Heart left ventricle (tissue), 11 donors: Measurements from ENCODE around the gene NXPH4. TPM values are rescaled to one million over a fixed set of nuclear protein-coding genes. Genes with fewer than 3 reads are reported as not detected.

ENCODE experiments used
- microRNA counts, 2 donors: library from miRNA; unstranded; fragments of <30 nt; microRNA quantifications; one replicate each; lab custom pipeline; 2016
- microRNA-seq, 4 donors: library from miRNA; unstranded; fragments of <30 nt; microRNA quantifications; one replicate each; pipeline versions ENCODE4 to v1.2.0, GENCODE V29; 2017 to 2020
- polyA plus RNA-seq, 2 donors: library from polyadenylated mRNA; stranded (reverse); fragments of 200-250 nt; gene quantifications; one replicate each; pipeline ENCODE4 v1.2.3, GENCODE V29; 2013
- total RNA-seq, 9 donors: library from RNA; depleted of rRNA in 2 of 9; stranded (reverse); fragments of >200 nt in 2 of 9; fragmentation: NEBNext Ultra II Directional in 3 of 9; extraction: Animal tissue kit (Norgen Biotek cat#: 25700) in 3 of 9; gene quantifications; one replicate each; pipeline versions ENCODE4 v1.1.0 to v1.2.4, GENCODE V29; 2016 to 2023
- donor health status: ischemic (EF 13 %, LVEDD 7.1; RV severe dilation, severe dysfunction).
- donor health status: healthy with polysubstance abuse.
- donor health status: DM: no; HTN: yes; CAD: no.
- donor health status: DM: no; HTN: no; CAD: no.
- donor health status: ischemic (EF 25% LVEDD 5.7; RV mildly dilated, moderate dysfunction).
- donor health status: healthy.
- donor health status: DM: yes; HTN: yes; CAD: no.
- donor health status: PGD.
- donor health status: nonischemic (EF 23%, LVEDD 6.1; RV moderate dilation, normal function).

The NXPH4 gene
- total and polyA plus RNA-seq, 11 donors: 1.3 to 8.0 (median 3.0) TPM

MicroRNAs encoded within 50 kb of the gene (microRNA counts, 767-probe panel; counts per million panel counts)
- microRNA hsa-miR-1228-3p (lab: Ali Mortazavi, UCI): 71.6 to 309 counts per million in 2 donors

Small RNA genes within 50 kb of the gene (microRNA-seq; reads per million reads assigned to microRNA genes)
- gene MIR1228: 1.1 to 2.3 (median 1.4) reads per million in 4 donors

Other genes with a start within 250 kb of the NXPH4 start
- 1 to 10 TPM; 2.7 to 4.5 (median 3.6) TPM for gene ZBTB39, start 210.2 kb upstream of the NXPH4 start, total RNA-seq
- 1 to 10 TPM; 1.5 to 2.6 TPM for gene ZBTB39, start 210.2 kb upstream of the NXPH4 start, polyA plus RNA-seq
- not detected for gene TAC3, start 200.3 kb upstream of the NXPH4 start, total RNA-seq
- gene TAC3, start 200.3 kb upstream of the NXPH4 start, polyA plus RNA-seq: not detected
- under 1 TPM in 3 of 9 donors, not detected in 6; 0.06 to 0.77 (median 0.45) TPM for gene MYO1A, start 166.7 kb upstream of the NXPH4 start, total RNA-seq
- gene MYO1A, start 166.7 kb upstream of the NXPH4 start, polyA plus RNA-seq: under 1 TPM in 1 of 2 donors, not detected in 1; 0.19 TPM
- 10 to 100 TPM in 1 of 9 donors, 1 to 10 TPM in 8; 1.7 to 12.0 (median 3.6) TPM for gene NEMP1, start 138.0 kb upstream of the NXPH4 start, total RNA-seq
- 1 to 10 TPM; 1.4 to 2.2 TPM for gene NEMP1, start 138.0 kb upstream of the NXPH4 start, polyA plus RNA-seq
- gene NAB2, start 127.7 kb upstream of the NXPH4 start, total RNA-seq: 10 to 100 TPM in 8 of 9 donors, 1 to 10 TPM in 1; 8.7 to 20.3 (median 11.8) TPM
- 10 to 100 TPM; 10.7 to 30.1 TPM for gene NAB2, start 127.7 kb upstream of the NXPH4 start, polyA plus RNA-seq
- 10 to 100 TPM; 31.6 to 87.7 (median 37.6) TPM for gene STAT6, start 105.4 kb upstream of the NXPH4 start, total RNA-seq
- 10 to 100 TPM; 39.6 to 41.0 TPM for gene STAT6, start 105.4 kb upstream of the NXPH4 start, polyA plus RNA-seq
- 100 to 1,000 TPM in 4 of 9 donors, 10 to 100 TPM in 5; 51.5 to 316 (median 71.1) TPM for gene LRP1, start 88.3 kb upstream of the NXPH4 start, total RNA-seq
- 10 to 100 TPM; 23.0 to 31.5 TPM for gene LRP1, start 88.3 kb upstream of the NXPH4 start, polyA plus RNA-seq
- gene LRP1-AS, start 69.2 kb upstream of the NXPH4 start, total RNA-seq: not detected
- not detected for gene LRP1-AS, start 69.2 kb upstream of the NXPH4 start, polyA plus RNA-seq
- gene SHMT2, start 12.9 kb downstream of the NXPH4 start, total RNA-seq: 10 to 100 TPM; 26.2 to 46.7 (median 35.5) TPM
- gene SHMT2, start 12.9 kb downstream of the NXPH4 start, polyA plus RNA-seq: 10 to 100 TPM; 15.9 to 76.5 TPM
- 1 to 10 TPM in 3 of 9 donors, under 1 TPM in 5, not detected in 1; 0.47 to 5.7 (median 0.92) TPM for gene STAC3, start 34.4 kb downstream of the NXPH4 start, total RNA-seq
- under 1 TPM; 0.61 to 0.67 TPM for gene STAC3, start 34.4 kb downstream of the NXPH4 start, polyA plus RNA-seq
- 100 to 1,000 TPM in 1 of 9 donors, 10 to 100 TPM in 8; 33.1 to 102 (median 61.9) TPM for gene R3HDM2, start 214.2 kb downstream of the NXPH4 start, total RNA-seq
- gene R3HDM2, start 214.2 kb downstream of the NXPH4 start, polyA plus RNA-seq: 10 to 100 TPM; 12.7 to 24.5 TPM
- gene INHBC, start 218.0 kb downstream of the NXPH4 start, total RNA-seq: under 1 TPM in 1 of 9 donors, not detected in 8; 0.27 TPM
- under 1 TPM in 1 of 2 donors, not detected in 1; 0.03 TPM for gene INHBC, start 218.0 kb downstream of the NXPH4 start, polyA plus RNA-seq
- under 1 TPM in 1 of 9 donors, not detected in 8; 0.64 TPM for gene INHBE, start 238.5 kb downstream of the NXPH4 start, total RNA-seq
- gene INHBE, start 238.5 kb downstream of the NXPH4 start, polyA plus RNA-seq: under 1 TPM in 1 of 2 donors, not detected in 1; 0.03 TPM
- gene GLI1, start 243.0 kb downstream of the NXPH4 start, total RNA-seq: 1 to 10 TPM in 4 of 9 donors, under 1 TPM in 5; 0.19 to 2.6 (median 0.83) TPM
- gene GLI1, start 243.0 kb downstream of the NXPH4 start, polyA plus RNA-seq: under 1 TPM; 0.08 to 0.97 TPM